GM18858 (cell line): Measurements from ENCODE around the gene ACER3.

Experiments
- ATAC-seq: cut with Tn5 transposase; IDR thresholded peaks from one replicate; pipeline ENCODE4 v1.9.1; 2021; ENCODE audit not compliant: unreplicated experiment

Gene ACER3

DNA sequence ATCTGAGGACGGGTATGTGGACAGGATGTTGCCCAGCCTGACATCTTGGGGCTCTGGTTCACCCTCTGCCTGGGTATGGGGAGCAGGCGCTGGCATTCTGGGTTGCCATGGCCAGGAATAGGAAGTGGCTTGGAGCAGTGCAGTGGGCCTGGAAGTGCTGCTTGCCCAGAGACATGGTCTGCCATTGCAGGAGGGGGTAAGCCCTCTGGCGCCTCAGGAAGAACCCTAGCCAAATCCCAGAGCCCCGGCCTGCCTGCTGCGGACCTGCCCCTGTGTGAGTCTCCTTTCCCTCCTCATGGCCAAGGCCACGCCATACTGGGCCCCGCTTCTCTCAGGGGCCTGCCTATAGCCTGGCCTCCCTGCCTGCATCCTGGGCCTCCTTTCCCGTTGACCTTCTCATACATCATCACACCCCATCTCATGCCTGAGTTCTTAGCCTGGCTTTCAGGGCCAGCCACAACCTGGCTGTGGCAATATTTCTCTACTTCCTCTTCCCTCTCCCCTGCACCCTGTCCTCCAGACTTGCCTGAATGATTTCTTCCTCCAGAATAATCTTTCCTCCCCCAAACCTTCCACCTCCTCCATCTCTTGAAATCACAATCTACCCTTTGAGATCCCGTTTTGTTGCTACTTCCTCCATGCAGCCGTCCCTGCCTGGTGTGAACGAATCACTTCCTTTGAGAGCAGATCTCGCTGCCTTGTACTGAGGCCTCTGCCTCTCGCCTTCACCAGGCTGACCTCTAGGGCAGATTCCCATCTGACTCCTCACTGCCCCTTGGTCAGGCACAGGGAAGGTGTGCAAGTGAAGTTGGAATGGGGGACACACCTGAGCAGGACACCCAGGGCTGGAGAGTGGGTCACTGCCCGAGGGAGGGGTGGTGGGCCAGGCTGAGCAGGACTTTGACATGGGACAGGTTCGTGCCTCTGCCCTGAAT is 211.2 kb downstream of the ACER3 start:
- no peak for ATAC-seq

DNA sequence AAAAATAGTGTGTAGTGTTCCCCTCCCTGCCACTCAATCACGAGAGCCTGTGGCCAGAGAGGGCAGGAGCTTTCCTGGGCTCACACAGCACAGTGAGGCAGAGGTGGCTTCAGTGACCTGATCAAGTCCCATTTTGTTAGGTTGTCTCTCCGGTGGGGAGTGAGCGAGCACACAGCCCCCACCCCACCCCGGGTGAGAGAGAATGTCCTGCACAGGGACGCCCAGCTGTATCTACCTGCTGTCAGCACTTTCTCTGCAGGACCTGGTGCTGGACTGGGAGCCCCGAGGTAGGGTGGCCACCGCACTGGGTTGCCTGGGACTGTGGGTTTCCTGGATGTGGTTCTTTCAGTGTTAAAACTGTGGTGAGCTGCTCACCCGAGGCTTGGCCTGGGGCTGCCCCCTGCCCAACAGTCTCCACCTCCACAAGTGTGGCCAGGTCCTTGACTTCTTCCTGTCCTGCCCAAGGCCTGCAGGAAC is 212.2 kb downstream of the ACER3 start:
- ATAC-seq = no peak

DNA sequence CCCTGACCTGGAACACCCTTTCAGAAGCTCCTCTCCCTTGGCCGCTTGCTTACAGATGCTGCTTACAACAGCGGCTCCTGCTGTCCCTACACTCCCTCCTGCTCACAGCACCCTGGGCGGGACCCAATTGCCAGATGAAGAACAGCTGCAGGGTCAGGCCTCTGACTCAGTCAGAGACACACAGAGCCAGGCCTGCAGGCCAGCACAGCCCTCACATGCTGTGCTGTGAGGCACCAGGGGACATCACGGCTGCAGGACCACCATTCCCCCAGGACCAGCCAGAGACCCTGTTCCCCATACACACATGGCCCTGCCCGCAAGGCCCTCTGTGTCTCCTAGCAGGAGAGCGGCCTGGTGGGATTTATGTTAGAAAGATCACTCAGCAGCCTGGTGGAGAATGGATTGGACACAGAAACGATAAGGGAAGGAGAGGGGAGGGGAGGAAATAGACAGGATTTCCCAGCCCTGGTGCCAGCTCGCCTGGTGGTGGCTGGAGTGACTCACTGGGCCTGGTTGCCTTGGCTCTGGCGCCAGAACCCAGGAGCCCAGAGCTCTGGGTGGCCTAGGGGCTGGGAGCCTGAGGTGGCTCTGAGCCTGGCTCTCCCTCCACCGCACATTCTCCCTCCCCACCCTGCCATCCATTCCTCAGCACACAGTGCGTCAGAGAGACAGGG is 212.7 kb downstream of the ACER3 start:
- no peak for ATAC-seq

DNA sequence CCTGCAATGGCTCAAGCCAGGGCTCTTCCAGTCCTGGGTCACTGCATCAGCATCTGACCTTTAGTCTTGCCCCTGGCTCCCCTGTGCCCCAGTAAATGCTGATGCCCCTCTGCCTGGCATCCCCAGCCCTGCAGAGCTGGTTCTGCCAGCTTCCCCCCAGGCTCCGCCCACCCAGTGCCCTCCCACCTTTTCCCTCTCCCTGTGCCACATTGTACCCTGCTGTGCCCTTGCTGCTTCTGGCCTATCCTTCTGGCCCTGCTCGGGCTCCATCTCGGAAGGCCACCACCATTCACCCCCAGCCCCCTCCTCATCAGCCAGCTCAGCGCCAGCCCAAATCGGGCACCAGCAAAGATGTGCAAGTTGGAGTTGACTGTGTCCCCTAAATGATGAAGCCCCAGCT is 213.5 kb downstream of the ACER3 start:
- ATAC-seq = no peak

DNA sequence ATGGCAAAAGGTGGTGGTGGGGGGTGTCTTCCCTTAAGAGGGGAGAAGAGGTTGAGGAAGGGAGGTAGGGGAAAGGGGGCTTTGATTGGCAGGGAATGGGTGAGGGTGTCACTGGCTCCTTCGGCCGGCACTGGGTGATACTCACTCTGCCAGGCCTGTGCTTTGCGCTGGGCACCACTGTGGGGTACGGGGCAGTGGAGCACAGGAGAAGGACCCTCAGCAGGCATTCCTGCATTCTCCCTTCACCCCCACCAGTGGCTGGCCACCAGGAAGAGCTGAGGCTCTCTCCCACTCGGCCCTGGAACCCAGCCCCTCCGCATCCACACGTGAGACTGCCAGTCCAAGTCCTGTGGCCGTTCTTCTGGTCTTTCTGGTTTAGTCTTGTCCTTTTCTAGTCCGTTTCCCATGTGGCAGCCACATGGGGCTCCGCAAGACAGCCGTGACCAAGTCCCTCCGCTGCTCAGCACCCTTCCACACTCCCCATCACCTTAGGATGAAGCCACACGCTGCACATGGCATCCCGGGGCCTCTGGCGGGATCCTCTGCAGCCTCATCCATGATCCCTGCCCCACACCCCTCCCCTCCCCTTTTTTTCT is 214.0 kb downstream of the ACER3 start:
- ATAC-seq = no peak

DNA sequence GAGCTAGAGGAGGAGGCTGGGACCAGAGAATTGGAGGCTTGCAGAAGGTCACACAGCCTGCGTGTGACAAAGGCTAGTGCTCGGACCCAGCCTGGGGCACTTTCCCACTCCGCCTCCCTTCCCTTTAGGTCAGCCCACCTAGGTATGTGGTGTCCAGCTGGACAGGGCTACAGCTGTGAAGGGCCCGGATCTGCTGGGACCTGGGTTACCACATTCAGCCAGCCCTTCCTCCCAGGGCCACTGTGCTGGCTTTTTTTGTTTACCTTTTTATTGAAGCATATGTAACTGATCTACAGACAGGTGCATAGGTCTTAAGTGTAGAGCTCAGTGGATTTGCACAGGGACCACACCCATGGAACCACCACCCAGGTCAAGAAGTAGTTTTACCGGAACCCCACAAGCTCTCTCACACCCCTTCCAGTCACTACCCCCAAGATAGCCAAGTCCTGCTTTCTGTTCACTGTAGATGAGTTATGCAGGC is 214.7 kb downstream of the ACER3 start:
- ATAC-seq = no peak
